IMR-90 (cell line): Measurements from ENCODE around the gene CACNA1I. TPM values are rescaled to one million over a fixed set of nuclear protein-coding genes. Genes with fewer than 3 reads are reported as not detected.

Experiments
- ATAC-seq: fragments of 200-7000 bp; cut with Tn5 transposase; 2 replicates; pipeline ENCODE4 v1.9.1; 2020; ENCODE audit warnings: low read depth, mild to moderate bottlenecking, moderate library complexity
- BruUV-seq: library from RNA; stranded (reverse); fragments of 400-500 nt; replicated peaks from 2 replicates; lab custom pipeline; 2021; lab: Mats Ljungman, UMichigan
- CTCF ChIA-PET: fragments of 300-600 bp; formaldehyde crosslinking; extraction: SDS; loops from one replicate; lab custom pipeline; 2021; ENCODE audit warnings: antibody characterized with exemption; lab: Yijun Ruan, JAX
- POLR2A ChIA-PET: fragments of 300-600 bp; sonication (Branson Sonifier 250); formaldehyde crosslinking; loops from one replicate; lab custom pipeline; 2022; ENCODE audit warnings: antibody characterized with exemption; ENCODE audit not compliant: unreplicated experiment; lab: Charles Lee
- DNase-seq: peaks from one replicate; pipeline ENCODE4 v3.0.0; 2013
- H2AFZ ChIP-seq: replicated peaks from 2 replicates; pipeline ENCODE3; 2013; ENCODE audit warnings: low read length, mild to moderate bottlenecking; ENCODE audit not compliant: poor library complexity
- H2AK5ac ChIP-seq: 2 replicates; pipeline ENCODE4 v1.6.1; 2013; ENCODE audit warnings: low read depth, low read length, inconsistent platforms
- H2AK9ac ChIP-seq: replicated peaks from 2 replicates; pipeline ENCODE3; 2013; ENCODE audit warnings: mild to moderate bottlenecking, low read depth, low read length, moderate library complexity; ENCODE audit not compliant: poor library complexity
- H2BK120ac ChIP-seq: 2 replicates; pipeline ENCODE4 v1.6.1; 2013; ENCODE audit warnings: low read depth, low read length, inconsistent platforms
- H2BK15ac ChIP-seq: 3 replicates; pipeline ENCODE4 v1.6.1; 2013; ENCODE audit warnings: low read depth, low read length, inconsistent platforms
- H2BK20ac ChIP-seq: 2 replicates; pipeline ENCODE4 v1.6.1; 2013; ENCODE audit warnings: low read depth, mild to moderate bottlenecking, inconsistent platforms, low read length, moderate library complexity
- H2BK5ac ChIP-seq: 2 replicates; pipeline ENCODE4 v1.6.1; 2013; ENCODE audit warnings: mild to moderate bottlenecking, low read depth, low read length, inconsistent platforms; ENCODE audit not compliant: poor library complexity, severe bottlenecking
- H3K14ac ChIP-seq: replicated peaks from 2 replicates; pipeline ENCODE4 v1.6.1; 2013; ENCODE audit warnings: low read depth, low read length, inconsistent platforms
- H3K18ac ChIP-seq: 2 replicates; pipeline ENCODE4 v1.6.1; 2013; ENCODE audit warnings: low read depth, low read length, control low read depth
- H3K23ac ChIP-seq: 2 replicates; pipeline ENCODE4 v1.6.1; 2013; ENCODE audit warnings: low read depth, low read length, inconsistent platforms
- H3K27ac ChIP-seq: 2 replicates; pipeline ENCODE4 v1.5.1; 2013; ENCODE audit warnings: mild to moderate bottlenecking, control low read depth, low read length; ENCODE audit not compliant: insufficient read depth
- H3K27me3 ChIP-seq: 2 replicates; pipeline ENCODE4 v1.6.1; 2013; ENCODE audit warnings: low read length; ENCODE audit not compliant: control insufficient read depth, insufficient read depth
- H3K36me3 ChIP-seq: 2 replicates; pipeline ENCODE4 v1.6.1; 2013; ENCODE audit warnings: low read length, mixed read lengths; ENCODE audit not compliant: control insufficient read depth, insufficient read depth
- H3K4ac ChIP-seq: 2 replicates; pipeline ENCODE4 v1.6.1; 2013; ENCODE audit warnings: low read depth, low read length, inconsistent platforms
- H3K4me1 ChIP-seq: 2 replicates; pipeline ENCODE4 v1.6.1; 2013; ENCODE audit warnings: low read length, mixed read lengths; ENCODE audit not compliant: control insufficient read depth, insufficient read depth
- H3K4me2 ChIP-seq: 2 replicates; pipeline ENCODE4 v1.6.1; 2013; ENCODE audit warnings: low read depth, mild to moderate bottlenecking, control low read depth, low read length, moderate library complexity
- H3K4me3 ChIP-seq: 2 replicates; pipeline ENCODE4 v1.5.1; 2013; ENCODE audit warnings: low read depth, mild to moderate bottlenecking, control low read depth, low read length, moderate library complexity; ENCODE audit not compliant: insufficient read depth
- H3K56ac ChIP-seq: 2 replicates; pipeline ENCODE4 v1.6.1; 2013; ENCODE audit warnings: low read length, inconsistent platforms; ENCODE audit not compliant: insufficient read depth; ENCODE audit errors: extremely low read depth
- H3K79me1 ChIP-seq, 2 experiments: 2 replicates each; pipeline ENCODE4 v1.6.1; 2013; ENCODE audit warnings: low read length in 2 of 2, inconsistent platforms in 1 of 2, low read depth in 1 of 2
- H3K9ac ChIP-seq: 2 replicates; pipeline ENCODE4 v1.6.1; 2013; ENCODE audit warnings: low read depth, low read length, control low read depth
- H3K9me1 ChIP-seq: 2 replicates; pipeline ENCODE4 v1.6.1; 2013; ENCODE audit warnings: low read length, inconsistent platforms; ENCODE audit not compliant: insufficient read depth
- H3K9me3 ChIP-seq: 2 replicates; pipeline ENCODE4 v1.6.1; 2013; ENCODE audit warnings: low read length; ENCODE audit not compliant: control insufficient read depth, insufficient read depth
- H4K20me1 ChIP-seq: 2 replicates; pipeline ENCODE4 v1.6.1; 2013; ENCODE audit warnings: low read length, inconsistent platforms; ENCODE audit not compliant: insufficient read depth
- H4K5ac ChIP-seq: 2 replicates; pipeline ENCODE4 v1.6.1; 2013; ENCODE audit warnings: mild to moderate bottlenecking, low read depth, low read length, control low read depth
- H4K8ac ChIP-seq, 2 experiments: 2 replicates each; pipeline ENCODE4 v1.6.1; 2013; ENCODE audit warnings: low read depth in 2 of 2, low read length in 2 of 2, control low read depth in 1 of 2, inconsistent platforms in 1 of 2
- H4K91ac ChIP-seq: 2 replicates; pipeline ENCODE4 v1.6.1; 2013; ENCODE audit warnings: low read depth, low read length, inconsistent platforms; ENCODE audit not compliant: insufficient read depth
- CEBPB ChIP-seq: IDR thresholded peaks from 2 replicates; pipeline ENCODE4 v1.6.1; 2012; ENCODE audit warnings: low read depth, low read length, improper control_type of control experiment
- ELK1 ChIP-seq: fragments of 150-350 bp; IDR thresholded peaks from 2 replicates; pipeline ENCODE4 v1.6.1; 2016; ENCODE audit warnings: low read depth, mild to moderate bottlenecking, low read length, moderate library complexity, borderline replicate concordance
- FOS ChIP-seq: fragments of 150-350 bp; IDR thresholded peaks from 2 replicates; pipeline ENCODE4 v1.6.1; 2016; ENCODE audit warnings: low read depth, low read length
- MAZ ChIP-seq: IDR thresholded peaks from 2 replicates; pipeline ENCODE4 v1.6.1; 2012; ENCODE audit warnings: low read depth, mild to moderate bottlenecking, low read length, improper control_type of control experiment, moderate library complexity, borderline replicate concordance
- MXI1 ChIP-seq: IDR thresholded peaks from 2 replicates; pipeline ENCODE4 v1.6.1; 2012; ENCODE audit warnings: low read depth, mild to moderate bottlenecking, low read length, moderate library complexity, borderline replicate concordance
- NFE2L2 ChIP-seq: fragments of 150-350 bp; IDR thresholded peaks from 2 replicates; pipeline ENCODE4 v1.6.1; 2016; ENCODE audit warnings: low read depth, mild to moderate bottlenecking, low read length
- RAD21 ChIP-seq: IDR thresholded peaks from 2 replicates; pipeline ENCODE4 v1.6.1; 2012; ENCODE audit warnings: low read length, improper control_type of control experiment
- RFX5 ChIP-seq: IDR thresholded peaks from 2 replicates; pipeline ENCODE4 v1.8.0; 2012; ENCODE audit warnings: low read depth, mild to moderate bottlenecking, low read length, moderate library complexity
- SMC3 ChIP-seq: fragments of 150-350 bp; IDR thresholded peaks from 2 replicates; pipeline ENCODE4 v1.6.1; 2016; ENCODE audit warnings: low read depth, mild to moderate bottlenecking, antibody characterized with exemption, low read length, moderate library complexity
- WGBS, 2 experiments: methylation state at CpG; one replicate each; pipeline versions ENCODE4 v1.1.5 to v1.1.7; 2013; ENCODE audit warnings: missing lambda C conversion rate in 2 of 2; ENCODE audit not compliant: insufficient read length in 1 of 2; ENCODE audit errors: extremely low coverage in 2 of 2; 5-methylcytosine and 5-hydroxymethylcytosine counted together
- dilution Hi-C: fragments of 300-500 bp; cut with HindIII; formaldehyde crosslinking; loops from one replicate; pipeline ENCODE4 v1.14.3; 2018; ENCODE audit warnings: low sequenced_read_pairs; ENCODE audit not compliant: unreplicated experiment
- in situ Hi-C: fragments of 300-500 bp; cut with MboI; formaldehyde crosslinking; loops from 3 replicates; pipeline ENCODE4 v1.14.3; 2019; ENCODE audit warnings: low sequenced_read_pairs, inconsistent platforms, mixed read lengths
- intact Hi-C: fragments of 100-400 bp; cut with micrococcal nuclease; formaldehyde crosslinking; loops from 2 replicates; pipeline ENCODE4 v1.10.0; 2022
- polyA plus RNA-seq, 3 experiments: library from polyadenylated mRNA; depleted of rRNA; stranded (reverse); fragments of >200 nt; gene quantifications; 2 replicates each; pipeline ENCODE4 v1.2.3, GENCODE V29; 2012; ENCODE audit warnings: low replicate concordance in 1 of 3
- total RNA-seq: library from RNA; depleted of rRNA; stranded (reverse); fragments of >200 nt; gene quantifications from 2 replicates; pipeline ENCODE4 v1.2.3, GENCODE V29; 2012
- TF ChIP-seq, protein P1 (sequence below): conservative IDR thresholded peaks from 2 replicates; pipeline ENCODE4 v1.5.1; 2012; ENCODE audit warnings: mild to moderate bottlenecking, low read depth, low read length, improper control_type of control experiment

CACNA1I gene
- total and polyA plus RNA-seq, 2 of the 4 experiments (the other 2 are of a cell fraction), result under 0.01 to 0.02 TPM

DNA sequence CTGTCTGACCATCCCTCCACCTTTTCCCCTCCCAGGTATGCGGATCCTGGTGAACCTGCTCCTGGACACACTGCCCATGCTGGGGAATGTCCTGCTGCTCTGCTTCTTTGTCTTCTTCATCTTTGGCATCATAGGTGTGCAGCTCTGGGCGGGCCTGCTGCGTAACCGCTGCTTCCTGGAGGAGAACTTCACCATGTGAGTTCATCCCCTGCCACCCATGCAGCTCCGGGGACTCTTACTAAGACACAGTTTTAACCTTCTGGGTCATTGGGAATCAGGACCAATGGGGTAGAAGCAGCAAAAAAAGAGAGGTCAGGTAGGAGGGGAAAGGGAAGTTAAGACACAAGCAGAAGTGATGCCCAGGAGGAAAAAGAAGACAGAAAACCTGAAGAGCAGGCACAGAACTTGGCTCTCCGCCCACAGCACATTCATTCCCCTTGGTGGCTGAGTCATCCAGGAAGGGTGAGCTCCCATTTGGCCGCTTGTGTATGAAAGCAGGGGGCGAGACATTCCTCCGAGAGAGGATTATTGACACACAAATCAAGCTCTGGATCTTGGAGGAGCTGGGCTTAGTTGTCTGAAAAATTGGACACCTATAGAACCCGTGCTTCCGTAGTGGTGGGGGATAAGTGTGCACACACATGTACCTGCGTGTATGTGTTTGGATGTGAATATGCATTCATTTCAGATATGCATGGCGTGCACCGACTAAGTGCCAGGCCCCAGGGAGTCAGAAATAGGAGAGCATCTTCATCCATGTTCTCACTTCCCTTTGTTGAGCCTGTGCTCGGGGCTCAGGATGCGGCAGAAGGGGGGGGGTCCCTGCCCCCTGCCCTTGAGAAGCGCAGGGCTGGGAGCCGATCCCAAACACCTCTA is 64.2 kb downstream of the CACNA1I start:
- no TSS peak for BruUV-seq
- DNase-seq (peak; percentile 92), ATAC-seq (peak; percentile 83)
- intact Hi-C loops, result no loop called here
- Histone ChIP-seq H3K4me3 (no peak overlapping the region), H3K4me1 (peaks cover 20% of the 10 kb centered on the region), H4K8ac (peak overlapping the region in 1 of 2 experiments; percentile 43; a peak in 1 of 4 replicates), H3K27ac (no peak overlapping the region), H3K56ac (no peak overlapping the region), H4K20me1 (no peaks in the 10 kb centered on the region), H2AFZ (peak overlapping the region; percentile 64), H4K5ac (no peak overlapping the region), H3K4me2 (peak overlapping the region; percentile 49; the same call in 1 of the 2 replicates), H4K91ac (peak overlapping the region; percentile 66), H3K9ac (no peak overlapping the region), H3K4ac (no peak overlapping the region), H3K18ac (peak overlapping the region; percentile 33; the same call in 1 of the 2 replicates), H3K27me3 (peaks cover 9% of the 10 kb centered on the region; the same call in 1 of the 2 replicates), H3K9me1 (peaks cover 12% of the 10 kb centered on the region), H3K36me3 (no peaks in the 10 kb centered on the region), H3K23ac (no peak overlapping the region), H2AK9ac (peak overlapping the region; percentile 92), H2BK5ac (no peak overlapping the region), H3K9me3 (no peaks in the 10 kb centered on the region), H3K79me1 (no peaks in the 10 kb centered on the region), H3K14ac (no peak overlapping the region), H2BK20ac (peak overlapping the region; percentile 94), H2BK120ac (peak overlapping the region; percentile 39), H2BK15ac (peak overlapping the region; percentile 34; the same call in 1 of the 3 replicates), H2AK5ac (peak overlapping the region; percentile 27; the same call in 1 of the 2 replicates)
- in situ Hi-C loops, result no loop called here
- no peak for TF ChIP-seq ELK1
- 0 out of 2 replicates have a peak, but pooled peaks have one; percentile 20 for TF ChIP-seq CEBPB
- no peak for TF ChIP-seq SMC3
- no peak; the same call in 1 of the 2 replicates for TF ChIP-seq NFE2L2
- peak; percentile 20; the same call in 1 of the 2 replicates for TF ChIP-seq RAD21
- TF ChIP-seq RFX5, result no peak
- peak; percentile 71 for TF ChIP-seq FOS
- TF ChIP-seq, protein P1, sequence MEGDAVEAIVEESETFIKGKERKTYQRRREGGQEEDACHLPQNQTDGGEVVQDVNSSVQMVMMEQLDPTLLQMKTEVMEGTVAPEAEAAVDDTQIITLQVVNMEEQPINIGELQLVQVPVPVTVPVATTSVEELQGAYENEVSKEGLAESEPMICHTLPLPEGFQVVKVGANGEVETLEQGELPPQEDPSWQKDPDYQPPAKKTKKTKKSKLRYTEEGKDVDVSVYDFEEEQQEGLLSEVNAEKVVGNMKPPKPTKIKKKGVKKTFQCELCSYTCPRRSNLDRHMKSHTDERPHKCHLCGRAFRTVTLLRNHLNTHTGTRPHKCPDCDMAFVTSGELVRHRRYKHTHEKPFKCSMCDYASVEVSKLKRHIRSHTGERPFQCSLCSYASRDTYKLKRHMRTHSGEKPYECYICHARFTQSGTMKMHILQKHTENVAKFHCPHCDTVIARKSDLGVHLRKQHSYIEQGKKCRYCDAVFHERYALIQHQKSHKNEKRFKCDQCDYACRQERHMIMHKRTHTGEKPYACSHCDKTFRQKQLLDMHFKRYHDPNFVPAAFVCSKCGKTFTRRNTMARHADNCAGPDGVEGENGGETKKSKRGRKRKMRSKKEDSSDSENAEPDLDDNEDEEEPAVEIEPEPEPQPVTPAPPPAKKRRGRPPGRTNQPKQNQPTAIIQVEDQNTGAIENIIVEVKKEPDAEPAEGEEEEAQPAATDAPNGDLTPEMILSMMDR, result no peak
- TF ChIP-seq MXI1, result 0 out of 2 replicates have a peak, but pooled peaks have one; percentile 14
- 0 out of 2 replicates have a peak, but pooled peaks have one; percentile 34 for TF ChIP-seq MAZ
- dilution Hi-C loops, result no loop called here
- WGBS, 2 experiments, result 90% methylated on average over 2 of the region's 18 CpGs; no CpG with 5 or more reads in 1 of the 2 experiments
- ChIA-PET POLR2A (no interaction called here), CTCF (interaction anchor here (0.6 kb wide), 1 partner anchor 9 kb away, joined by 3 read pairs; no protein-coding TSS in a partner anchor)
